ENCODE data around the gene CFLAR. TPM values are rescaled to one million over a fixed set of nuclear protein-coding genes. Genes with fewer than 3 reads are reported as not detected.

The CFLAR gene
- total RNA-seq, 1 donor from 2014 or later = 11.4 TPM

DNA sequence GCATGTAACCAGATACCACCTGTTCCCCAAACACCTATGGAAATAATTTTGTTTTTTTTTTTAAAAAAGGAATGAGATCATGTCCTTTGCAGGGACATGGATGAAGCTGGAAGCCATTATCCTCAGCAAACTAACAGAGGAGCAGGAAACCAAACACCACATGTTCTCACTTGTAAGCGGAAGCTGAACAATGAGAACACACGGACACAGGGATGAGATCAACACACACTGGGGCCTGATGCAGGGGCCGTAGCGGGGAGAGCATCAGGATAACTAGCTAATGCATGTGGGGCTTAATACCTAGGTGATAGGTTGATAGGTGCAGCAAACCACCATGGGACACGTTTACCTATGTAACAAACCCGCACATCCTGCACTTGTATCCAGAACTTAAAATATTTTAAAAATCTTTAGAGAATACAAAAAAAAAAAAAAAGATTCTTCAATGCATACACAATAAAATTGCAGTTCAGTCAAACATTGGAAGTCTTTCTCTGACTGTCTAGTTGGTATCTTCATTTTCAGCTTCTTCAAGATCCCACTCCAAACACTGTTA lies 55.4 kb downstream of the CFLAR start:
- Histone ChIP-seq H3K79me2 (ENCODE audit: low read depth) (no peaks in the 10 kb centered on the region), H3K27me3 (no peaks in the 10 kb centered on the region), H3K9me3 (ENCODE audit: low read depth) (no peaks in the 10 kb centered on the region), H3K4me3 (no peak overlapping the region), H3K4me1 (no peaks in the 10 kb centered on the region), H4K20me1 (ENCODE audit: low read depth) (no peaks in the 10 kb centered on the region), H2AFZ (replicated peaks) (no peak overlapping the region), H3K27ac (no peak overlapping the region), H3F3A (ENCODE audit: low read depth) (no peaks in the 10 kb centered on the region), H3K4me2 (no peak overlapping the region), H3K9ac (no peak overlapping the region), H3K36me3 (no peaks in the 10 kb centered on the region)
- Mint-ChIP-seq H3K4me1 (no peaks in the 10 kb centered on the region), H3K27me3 (ENCODE audit: insufficient read depth, low read depth) (peaks cover 2% of the 10 kb centered on the region), H3K9me3 (peaks cover 3% of the 10 kb centered on the region), H3K36me3 (no peaks in the 10 kb centered on the region), H3K4me3 (no peak overlapping the region), H3K27ac (no peak overlapping the region)
- DNase-seq (ENCODE audit: low spot score) = no peak
- TF ChIP-seq CTCF (IDR thresholded peaks at IDR 0.05) (no peak), EZH2 (IDR thresholded peaks at IDR 0.05) (no peak), EZH2phosphoT487 (IDR thresholded peaks at IDR 0.05) (no peak)

DNA sequence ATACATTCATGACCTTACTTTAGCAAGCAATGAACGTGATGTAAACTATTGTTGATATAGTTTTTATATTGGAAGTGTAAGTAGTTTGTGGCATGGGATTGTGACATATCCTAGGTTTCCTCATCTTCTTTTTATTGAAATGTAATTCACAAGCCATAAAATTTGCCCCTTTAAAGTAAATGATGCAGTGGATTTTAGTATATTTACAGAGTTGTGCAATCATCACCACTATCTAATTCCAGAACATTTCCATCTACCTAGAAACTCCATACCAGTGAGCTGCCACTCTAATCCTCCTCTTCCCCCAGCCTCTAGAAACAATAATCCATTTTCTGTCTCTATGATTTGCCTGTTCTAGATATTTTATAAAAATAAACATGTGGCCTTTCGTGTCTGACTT lies 56.3 kb downstream of the CFLAR start:
- Mint-ChIP-seq H3K9me3 (peaks cover 3% of the 10 kb centered on the region), H3K27me3 (ENCODE audit: insufficient read depth, low read depth) (no peaks in the 10 kb centered on the region), H3K4me1 (no peaks in the 10 kb centered on the region), H3K27ac (no peak overlapping the region), H3K4me3 (no peak overlapping the region), H3K36me3 (no peaks in the 10 kb centered on the region)
- no peak for DNase-seq (ENCODE audit: low spot score)
- Histone ChIP-seq H3K79me2 (ENCODE audit: low read depth) (no peaks in the 10 kb centered on the region), H3K4me2 (no peak overlapping the region), H4K20me1 (ENCODE audit: low read depth) (no peaks in the 10 kb centered on the region), H3K36me3 (no peaks in the 10 kb centered on the region), H2AFZ (replicated peaks) (no peak overlapping the region), H3K4me1 (no peaks in the 10 kb centered on the region), H3K27ac (no peak overlapping the region), H3F3A (ENCODE audit: low read depth) (no peaks in the 10 kb centered on the region), H3K27me3 (no peaks in the 10 kb centered on the region), H3K9me3 (ENCODE audit: low read depth) (no peaks in the 10 kb centered on the region), H3K9ac (no peak overlapping the region), H3K4me3 (no peak overlapping the region)
- TF ChIP-seq EZH2 (IDR thresholded peaks at IDR 0.05) = no peak
- no peak for TF ChIP-seq EZH2phosphoT487 (IDR thresholded peaks at IDR 0.05)
- no peak for TF ChIP-seq CTCF (IDR thresholded peaks at IDR 0.05)

GRCh38 chr2:201174687-201175086 lies 58.7 kb downstream of the CFLAR start:
- no peaks in the 10 kb centered on the region for H3K79me2 ChIP-seq (ENCODE audit: low read depth)
- Mint-ChIP-seq H3K36me3 (no peaks in the 10 kb centered on the region), H3K4me3 (no peak overlapping the region), H3K9me3 (peaks cover 4% of the 10 kb centered on the region), H3K4me1 (no peaks in the 10 kb centered on the region), H3K27me3 (ENCODE audit: insufficient read depth, low read depth) (peaks cover 3% of the 10 kb centered on the region), H3K27ac (no peak overlapping the region)
- H4K20me1 ChIP-seq (ENCODE audit: low read depth) = no peaks in the 10 kb centered on the region
- H3K27ac ChIP-seq = no peak overlapping the region
- H3K27me3 ChIP-seq = no peaks in the 10 kb centered on the region
- no peaks in the 10 kb centered on the region for H3K9me3 ChIP-seq (ENCODE audit: low read depth)
- no peaks in the 10 kb centered on the region for H3F3A ChIP-seq (ENCODE audit: low read depth)
- H3K36me3 ChIP-seq = no peaks in the 10 kb centered on the region
- H3K4me2 ChIP-seq = no peak overlapping the region
- H2AFZ ChIP-seq (replicated peaks) = no peak overlapping the region
- H3K4me1 ChIP-seq = no peaks in the 10 kb centered on the region
- H3K4me3 ChIP-seq = no peak overlapping the region
- no peak for DNase-seq (ENCODE audit: low spot score)
- no peak for TF ChIP-seq CTCF (IDR thresholded peaks at IDR 0.05)
- no peak for TF ChIP-seq EZH2 (IDR thresholded peaks at IDR 0.05)
- TF ChIP-seq EZH2phosphoT487 (IDR thresholded peaks at IDR 0.05) = no peak
- H3K9ac ChIP-seq = no peak overlapping the region
